Erythroblast (primary cell): ENCODE measurements around the gene MRPL11.

Experiments
- GATA1 ChIP-seq: IDR thresholded peaks from 2 replicates; pipeline ENCODE4 v1.6.1; 2011; ENCODE audit warnings: low read depth, mild to moderate bottlenecking, control low read depth, low read length, moderate library complexity
- POLR2A ChIP-seq: IDR thresholded peaks from 2 replicates; pipeline ENCODE4 v1.6.1; 2011; ENCODE audit warnings: mild to moderate bottlenecking, low read length

- no peak for TF ChIP-seq POLR2A
- no peak for TF ChIP-seq GATA1
Measured at GRCh38 chr11:66478729-66479393, 40.2 kb upstream of the MRPL11 start.
